ENCODE data around the gene AP3B2. TPM values are rescaled to one million over a fixed set of nuclear protein-coding genes. Genes with fewer than 3 reads are reported as not detected.

Gene AP3B2
- total and polyA plus RNA-seq, 2 of the 4 experiments (the other 2 are of a cell fraction), result 0.14 TPM; not detected in 1

Other genes starting within 250 kb of the AP3B2 start
- 2,617 and 3,477 TPM in 2 replicates for gene RPS17, start 169.4 kb downstream of the AP3B2 start, total RNA-seq (2012; rRNA removed)
- gene RPS17, start 169.4 kb downstream of the AP3B2 start, polyA plus RNA-seq (2012; rRNA removed), result 4,201 and 5,358 TPM in 2 replicates
- 6.9 and 12.5 TPM in 2 replicates for gene CPEB1, start 62.5 kb downstream of the AP3B2 start, total RNA-seq (2012; rRNA removed)
- 7.8 and 8.9 TPM in 2 replicates for gene CPEB1, start 62.5 kb downstream of the AP3B2 start, polyA plus RNA-seq (2012; rRNA removed)
- not detected in 2 replicates for gene FSD2, start 96.2 kb upstream of the AP3B2 start, total RNA-seq (2012; rRNA removed)
- gene FSD2, start 96.2 kb upstream of the AP3B2 start, polyA plus RNA-seq (2012; rRNA removed), result not detected in 2 replicates
- 1.4 and 1.9 TPM in 2 replicates for gene WHAMM, start 99.8 kb upstream of the AP3B2 start, total RNA-seq (2012; rRNA removed)
- 3.8 and 4.1 TPM in 2 replicates for gene WHAMM, start 99.8 kb upstream of the AP3B2 start, polyA plus RNA-seq (2012; rRNA removed)
- gene HOMER2, start 242.8 kb upstream of the AP3B2 start, total RNA-seq (2012; rRNA removed), result 0.54 and 0.56 TPM in 2 replicates
- gene HOMER2, start 242.8 kb upstream of the AP3B2 start, polyA plus RNA-seq (2012; rRNA removed), result 0.79 and 0.92 TPM in 2 replicates

All from IMR-90 (cell line).